ENCODE results near the gene MECR.
"Not testable (repeated sequence)": the region's sequence is repeated elsewhere in the genome, so short reads cannot be mapped to it uniquely, and the experiment has no call there.

Gene MECR

DNA sequence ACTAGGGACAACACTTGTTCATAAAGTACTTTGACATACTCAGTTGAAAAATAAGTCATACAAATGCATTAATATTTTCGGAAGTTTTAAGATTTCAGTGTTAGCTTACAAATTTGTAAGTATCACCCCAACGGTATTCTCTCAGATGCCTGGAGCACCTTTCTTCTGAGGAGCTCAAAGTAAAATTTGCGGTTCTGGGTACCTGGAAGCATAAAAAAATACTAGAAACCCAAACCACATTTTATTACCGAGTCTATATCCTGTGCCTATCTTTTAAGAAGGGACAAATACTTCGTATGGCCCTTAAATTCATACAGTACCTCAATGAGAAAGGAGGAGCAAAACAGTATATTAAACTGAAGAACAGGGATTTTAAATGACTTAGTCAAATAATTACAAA lies 59.2 kb downstream of the MECR start:
- no peak for DNase-seq (ENCODE audit: low read depth in 2 of 3, low spot score in 2 of 3)

DNA sequence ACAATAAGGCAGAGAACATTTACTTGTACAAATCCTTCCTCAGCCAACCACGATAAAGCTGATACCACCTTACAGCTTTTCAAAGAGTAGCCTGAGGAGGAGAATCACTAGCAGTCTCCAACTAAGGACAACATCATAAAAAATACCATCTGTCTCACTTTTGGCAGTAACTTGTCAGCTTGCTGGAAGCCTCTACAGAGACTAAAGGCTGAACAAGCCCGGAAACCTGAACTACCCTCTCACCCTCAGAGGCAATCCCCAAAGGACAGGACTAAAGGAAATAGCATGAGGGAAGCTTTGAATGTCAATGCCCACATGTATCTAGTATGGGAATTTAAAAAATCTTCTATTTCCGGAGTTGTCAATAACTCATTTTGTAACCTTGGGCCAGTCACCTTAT lies 59.6 kb downstream of the MECR start:
- DNase-seq (ENCODE audit: low read depth in 2 of 3, low spot score in 2 of 3) = no peak

DNA sequence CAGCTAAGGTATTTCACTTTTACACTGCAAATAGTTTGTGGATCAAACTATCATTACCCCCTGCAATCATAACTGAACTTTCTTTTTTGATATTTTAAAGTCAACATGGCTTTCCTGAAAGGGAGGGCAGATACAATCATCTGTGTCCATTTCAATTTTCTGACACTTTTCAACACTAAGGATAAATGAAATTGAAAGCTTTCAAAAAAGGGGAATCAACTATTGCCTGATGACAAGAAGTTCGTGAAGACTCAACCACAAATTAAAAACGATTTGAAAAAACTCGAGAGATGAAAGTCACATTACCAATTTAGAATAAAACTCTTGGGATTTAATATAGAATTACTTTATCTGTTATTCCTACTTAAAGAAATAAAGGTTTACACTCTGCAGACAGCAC lies 60.8 kb downstream of the MECR start:
- no peak for DNase-seq (ENCODE audit: low read depth in 2 of 3, low spot score in 2 of 3)

DNA sequence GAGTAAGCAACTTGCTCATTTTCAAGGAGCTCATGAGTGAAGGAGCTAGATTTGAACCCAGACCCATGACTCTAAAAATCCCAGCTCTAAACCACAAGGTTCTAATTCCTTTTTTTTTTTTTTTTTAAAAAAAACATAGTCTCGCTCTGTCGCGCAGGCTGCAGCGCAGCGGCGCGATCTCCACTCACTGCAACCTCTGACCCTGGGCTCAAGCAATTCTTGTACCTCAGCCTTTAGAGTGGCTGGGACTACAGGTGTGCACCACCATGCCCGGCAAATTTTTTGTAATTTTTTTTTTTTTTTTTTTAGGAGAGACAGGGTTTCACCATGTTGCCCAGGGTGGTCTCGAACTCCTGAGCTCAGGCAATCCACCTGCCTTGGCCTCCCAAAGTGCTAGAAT lies 62.8 kb downstream of the MECR start:
- DNase-seq (ENCODE audit: low read depth in 2 of 3, low spot score in 2 of 3) = no peak

DNA sequence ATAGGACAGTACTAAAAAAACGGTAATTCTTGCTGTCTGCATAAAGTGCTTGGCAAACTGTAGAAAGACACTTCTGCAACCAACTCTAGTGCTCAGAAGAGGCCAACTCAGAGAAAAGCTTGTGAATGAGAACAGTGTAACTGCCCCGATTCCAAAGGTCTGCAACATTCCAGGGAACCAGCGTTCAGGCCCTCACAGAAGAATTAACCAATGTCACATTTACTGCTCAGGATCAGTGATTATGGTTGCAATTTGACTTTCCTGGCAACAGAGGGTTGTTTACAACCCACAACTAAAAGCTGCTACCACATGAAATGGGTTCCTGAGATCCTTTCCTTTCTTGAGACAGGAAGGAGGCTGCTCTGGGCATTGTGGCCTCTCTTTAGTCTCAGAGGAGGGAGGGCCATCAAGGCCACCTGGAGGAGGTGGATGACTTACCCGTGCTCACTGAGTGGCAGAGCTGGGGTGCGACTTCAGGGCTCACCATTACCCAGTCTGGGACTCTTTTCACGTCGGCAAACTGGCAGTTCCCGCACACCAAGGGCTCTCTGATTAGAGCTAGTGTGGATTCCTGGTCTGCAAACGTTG lies 64.3 kb downstream of the MECR start:
- DNase-seq (ENCODE audit: low read depth in 2 of 3, low spot score in 2 of 3) = no peak

DNA sequence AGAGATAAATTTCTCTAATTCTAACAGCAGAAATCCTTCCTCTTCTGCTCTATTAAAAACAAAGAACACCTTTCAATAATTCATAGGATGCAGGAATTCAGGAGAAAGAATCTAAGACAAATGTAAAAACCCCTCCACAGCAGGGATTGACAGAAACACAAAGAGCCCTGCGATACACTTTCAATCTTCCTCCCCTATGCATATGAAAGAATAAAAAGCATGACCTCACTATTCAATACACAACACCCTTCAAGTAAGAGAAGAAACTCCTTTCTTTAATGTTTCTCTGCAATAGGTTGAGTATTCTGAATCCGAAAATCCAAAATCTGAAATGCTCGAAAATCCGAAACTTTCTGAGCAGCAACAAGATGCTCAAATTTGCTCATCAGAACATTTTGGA lies 66.1 kb downstream of the MECR start:
- DNase-seq (ENCODE audit: low read depth in 2 of 3, low spot score in 2 of 3) = no peak

DNA sequence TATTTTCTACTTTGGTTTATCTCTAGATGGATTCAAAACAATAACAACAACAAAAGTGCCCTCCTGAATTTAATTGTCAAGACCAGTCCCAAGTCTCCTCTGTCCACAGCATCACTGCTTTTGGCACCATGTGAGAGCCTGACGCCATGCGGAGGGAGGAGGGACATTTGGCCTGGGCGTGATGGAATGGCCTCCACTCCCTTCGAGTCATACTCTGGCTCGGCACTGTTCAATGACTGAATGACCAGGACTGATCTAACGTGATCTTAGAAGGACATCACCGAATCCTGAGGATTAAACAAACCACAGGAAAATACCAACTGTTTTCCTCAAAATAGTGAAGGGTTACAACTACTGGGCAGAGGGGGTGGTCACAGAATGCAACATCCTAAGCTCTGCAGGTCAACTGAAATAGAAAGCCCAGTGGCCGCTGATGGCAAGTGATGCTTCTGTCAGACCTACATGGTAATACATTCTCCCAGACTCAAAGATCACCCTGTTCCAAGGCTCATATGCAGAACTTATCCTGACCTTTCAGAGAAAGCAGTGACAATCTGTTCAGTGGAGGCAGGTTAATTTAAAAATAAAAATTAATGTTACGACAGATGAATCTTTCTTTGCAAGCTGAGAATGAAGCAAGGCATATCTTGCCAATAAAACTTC lies 68.1 kb downstream of the MECR start:
- no peak for DNase-seq (ENCODE audit: low read depth in 2 of 3, low spot score in 2 of 3)

DNA sequence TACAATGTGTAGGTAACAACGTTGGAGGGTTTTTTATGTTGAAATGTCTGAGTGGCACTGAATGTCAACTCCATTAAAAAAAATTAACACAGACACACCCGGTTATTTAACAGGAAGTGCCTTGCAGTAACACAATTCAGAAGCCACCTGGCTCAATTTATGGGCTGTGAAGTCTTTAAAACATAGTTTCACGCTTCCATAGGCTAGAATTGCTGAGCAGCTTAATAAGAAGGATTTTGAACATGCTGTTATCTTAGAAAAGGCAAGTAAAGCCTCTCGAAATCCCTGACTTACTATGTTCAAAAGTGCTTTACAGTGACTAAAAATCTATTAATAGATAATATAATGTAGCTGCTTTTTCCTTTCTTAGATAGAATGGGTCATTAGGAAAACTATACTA lies 68.7 kb downstream of the MECR start:
- DNase-seq (ENCODE audit: low read depth in 2 of 3, low spot score in 2 of 3) = no peak

DNA sequence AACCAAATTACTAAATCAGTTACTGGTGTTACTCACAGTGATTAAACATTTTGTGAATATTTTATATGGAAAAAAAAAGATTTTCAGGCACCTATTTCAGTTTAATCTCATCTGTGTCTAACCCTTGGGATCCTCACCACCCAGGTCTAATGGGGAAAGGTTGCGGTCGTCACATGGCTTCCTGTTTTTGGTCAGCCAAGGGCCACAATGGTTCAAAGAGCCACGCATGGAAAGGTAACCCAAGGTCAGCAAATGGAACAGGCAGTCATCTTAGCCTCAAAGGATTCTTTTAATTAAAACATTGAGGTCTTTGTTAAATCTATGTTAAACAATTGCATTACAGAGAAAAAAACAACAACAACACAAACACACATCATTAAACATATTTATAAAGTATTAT lies 71.0 kb downstream of the MECR start:
- DNase-seq (ENCODE audit: low read depth in 2 of 3, low spot score in 2 of 3) = no peak

DNA sequence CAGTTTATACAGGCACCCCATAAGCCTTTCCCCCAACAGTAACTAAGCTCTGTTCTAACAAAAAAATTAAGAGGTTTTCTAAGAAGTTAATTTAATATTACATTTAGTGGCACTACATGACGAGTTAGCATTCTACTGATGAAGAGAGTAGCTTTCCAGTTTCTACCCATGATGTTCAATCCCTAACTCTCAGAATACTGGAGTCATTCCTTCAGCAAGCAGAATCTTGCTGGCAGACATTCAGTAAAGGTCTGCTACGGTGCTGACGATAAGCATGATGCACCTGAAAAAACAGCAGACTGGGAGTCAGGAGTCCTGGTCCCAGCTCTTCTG lies 73.5 kb downstream of the MECR start:
- DNase-seq (ENCODE audit: low read depth in 2 of 3, low spot score in 2 of 3) = no peak

DNA sequence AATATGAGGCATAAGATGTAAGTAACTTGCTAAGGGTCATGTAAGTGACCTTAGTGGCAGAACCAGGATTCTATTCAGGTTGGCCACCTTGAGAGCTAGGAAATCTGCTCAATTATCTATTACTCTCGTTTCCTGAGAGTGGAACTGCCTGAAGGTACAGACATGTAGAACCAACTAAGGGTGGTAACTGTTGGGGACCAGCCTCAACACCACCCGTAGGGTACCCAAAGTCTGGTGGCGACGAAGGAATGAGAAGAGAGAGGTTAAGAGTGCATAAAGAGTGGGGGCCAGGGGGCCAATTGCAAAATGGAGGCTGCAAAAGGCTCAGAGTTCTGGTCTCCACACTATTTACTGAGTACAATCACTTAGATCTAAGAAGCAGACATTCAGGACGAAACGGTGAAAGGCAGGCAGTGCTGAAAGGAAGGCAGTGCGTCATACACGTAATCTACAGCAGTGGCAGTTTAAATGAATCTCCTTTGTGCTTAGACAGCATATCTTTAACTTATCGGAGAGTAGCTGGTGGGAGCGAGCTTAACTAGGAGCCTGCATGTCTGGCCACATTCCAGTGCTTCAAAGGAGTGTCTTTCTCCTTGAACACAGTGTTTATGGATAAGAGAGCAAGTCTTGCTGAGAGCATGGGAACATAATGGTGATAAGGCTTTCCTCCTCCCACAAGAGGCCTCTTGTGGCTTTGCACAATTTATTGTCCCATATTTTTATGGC lies 74.0 kb downstream of the MECR start:
- DNase-seq (ENCODE audit: low read depth in 2 of 3, low spot score in 2 of 3) = no peak

DNA sequence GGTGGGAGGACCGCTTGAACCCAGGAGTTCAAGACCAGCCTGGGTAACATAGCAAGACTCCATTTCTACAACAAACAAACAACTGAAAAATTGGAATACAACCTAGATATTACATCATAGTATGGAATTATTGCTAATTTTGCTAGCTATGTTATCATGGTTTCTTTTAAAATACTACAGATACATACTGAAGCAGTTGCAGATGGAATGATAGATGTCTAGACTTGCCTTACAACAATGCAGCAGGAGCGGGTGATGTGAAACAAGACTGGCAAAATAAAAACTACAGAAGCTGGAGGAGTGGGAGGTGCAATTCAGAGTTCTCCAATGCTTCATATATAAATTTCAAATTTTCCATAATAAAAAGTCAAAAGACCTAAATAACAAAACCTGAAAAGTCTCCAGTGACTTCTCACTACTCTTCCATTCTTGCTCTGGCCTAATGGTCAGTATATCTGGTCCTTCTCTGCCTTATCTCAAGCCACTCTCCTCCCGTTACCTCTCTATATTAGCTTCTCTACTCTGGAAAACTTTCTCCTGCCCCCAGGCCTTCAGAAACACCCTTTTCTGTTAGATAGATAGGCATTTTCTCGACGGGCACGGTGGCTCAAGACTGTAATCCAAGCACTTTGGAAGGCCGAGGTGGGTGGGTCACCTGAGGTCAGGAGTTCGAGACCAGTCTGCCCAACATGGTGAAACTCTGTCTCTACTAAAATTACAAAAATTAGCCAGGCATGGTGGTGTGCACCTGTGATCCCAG lies 78.5 kb downstream of the MECR start:
- no peak for DNase-seq (ENCODE audit: low read depth in 2 of 3, low spot score in 2 of 3)

DNA sequence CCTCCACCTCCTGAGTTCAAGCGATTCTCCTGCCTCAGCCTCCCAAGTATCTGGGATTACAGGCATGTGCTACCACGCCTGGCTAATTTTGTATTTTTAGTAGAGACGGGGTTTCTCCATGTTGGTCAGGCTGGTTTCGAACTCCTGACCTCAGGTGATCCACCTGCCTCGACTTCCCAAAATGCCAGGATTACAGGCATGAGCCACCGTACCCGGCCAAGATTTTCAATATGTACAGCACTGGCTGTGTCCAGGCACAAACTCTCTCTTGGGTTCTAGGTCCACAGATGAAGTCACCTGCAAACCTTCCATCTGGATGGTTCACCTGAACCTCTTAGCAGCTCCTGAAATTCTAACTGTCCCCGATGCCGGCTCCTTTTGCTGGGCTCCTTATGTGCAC lies 80.4 kb downstream of the MECR start:
- not testable (repeated sequence) for DNase-seq (ENCODE audit: low read depth in 2 of 3, low spot score in 2 of 3)

DNA sequence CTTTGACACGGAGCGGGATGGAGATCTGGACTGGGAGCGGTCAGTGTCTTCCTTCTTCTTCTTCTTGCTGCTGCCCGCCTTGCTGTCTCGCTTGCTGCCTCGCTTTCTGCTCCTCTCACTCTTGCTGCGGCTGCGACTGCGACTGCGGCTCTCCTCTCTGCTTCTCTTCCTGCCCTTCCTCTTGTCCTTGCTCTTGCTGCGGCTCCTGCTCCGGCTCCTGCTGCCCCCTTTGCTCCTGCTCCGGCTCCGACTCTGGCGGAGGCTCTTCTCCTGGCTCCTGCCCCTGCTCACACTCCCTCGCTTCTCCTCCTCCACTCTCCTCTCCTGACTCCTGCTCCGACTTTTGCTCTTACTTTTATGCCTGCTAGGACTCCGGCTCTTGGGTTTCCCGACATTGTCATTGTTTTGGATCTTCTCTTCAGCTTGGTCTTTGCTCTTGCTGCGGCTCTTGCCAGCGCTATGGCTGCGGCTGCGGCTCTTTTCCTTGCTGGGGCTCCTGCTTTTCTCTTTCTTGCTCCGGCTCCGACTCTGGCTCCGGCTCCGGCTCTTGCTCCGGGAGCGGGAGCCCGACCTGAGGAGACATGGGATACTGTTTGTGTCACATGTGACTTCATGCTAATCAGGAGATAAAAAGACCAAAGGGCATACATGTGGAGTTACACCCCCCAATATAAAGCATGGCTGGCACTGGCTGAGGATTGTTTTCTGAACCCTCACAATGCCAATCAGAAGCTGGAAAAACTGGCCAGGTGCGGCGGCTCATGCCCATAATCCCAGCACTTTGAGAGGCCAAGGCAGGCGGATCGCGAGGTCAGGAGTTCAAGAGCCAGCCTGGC lies 81.9 kb downstream of the MECR start:
- no peak for DNase-seq (ENCODE audit: low read depth in 2 of 3, low spot score in 2 of 3)

DNA sequence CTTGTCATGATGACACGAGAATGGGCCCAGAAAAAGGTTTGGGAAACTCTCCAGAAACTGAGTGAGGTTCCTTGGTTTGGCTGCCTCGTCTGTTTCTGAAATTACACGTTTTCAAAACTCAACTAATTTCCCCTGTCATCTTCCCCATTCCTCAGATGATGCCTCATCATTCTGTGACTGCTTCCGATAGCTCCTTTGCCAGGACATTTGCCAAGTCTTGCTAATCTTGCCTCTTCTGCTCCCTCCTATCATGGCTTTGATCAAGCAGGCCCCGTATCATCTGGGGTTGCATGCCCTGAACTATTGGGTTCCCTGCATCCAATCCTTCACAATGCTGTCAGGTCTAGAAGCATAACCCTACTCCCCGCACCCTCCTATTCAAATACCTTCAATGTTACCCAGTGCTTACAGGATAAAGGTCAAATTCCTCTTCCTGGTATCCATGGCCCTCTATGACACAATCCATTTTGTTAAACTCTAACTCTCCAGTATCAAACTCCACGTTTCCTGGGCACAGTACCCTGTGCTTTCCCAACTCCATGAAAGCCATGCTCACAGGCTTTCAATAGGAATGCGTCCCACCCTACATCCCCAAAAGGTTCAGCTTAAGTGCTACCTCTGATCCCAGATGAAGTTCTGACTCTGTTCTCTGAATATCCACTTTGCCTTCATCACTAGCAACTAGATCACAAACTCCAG lies 84.8 kb downstream of the MECR start:
- DNase-seq (ENCODE audit: low read depth in 2 of 3, low spot score in 2 of 3) = no peak

DNA sequence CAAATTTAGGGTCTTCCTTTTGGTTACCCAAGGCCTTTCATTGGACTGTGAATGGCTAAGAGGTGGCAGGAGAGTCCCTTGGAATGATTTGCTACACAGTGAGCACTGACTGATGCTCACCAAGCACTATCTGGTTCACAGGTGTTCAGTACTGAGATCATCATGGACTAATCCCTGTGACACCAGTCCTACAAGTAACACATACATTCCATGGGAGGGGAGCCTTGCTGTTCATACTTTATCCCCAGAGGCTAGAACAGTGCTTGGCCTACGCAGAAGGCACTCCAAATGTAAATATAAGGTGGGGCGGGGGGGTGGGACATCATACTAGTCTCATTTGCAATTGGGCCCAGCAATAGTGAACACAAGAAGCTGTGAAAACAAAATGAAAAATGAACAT lies 86.6 kb downstream of the MECR start:
- no peak for DNase-seq (ENCODE audit: low read depth in 2 of 3, low spot score in 2 of 3)

DNA sequence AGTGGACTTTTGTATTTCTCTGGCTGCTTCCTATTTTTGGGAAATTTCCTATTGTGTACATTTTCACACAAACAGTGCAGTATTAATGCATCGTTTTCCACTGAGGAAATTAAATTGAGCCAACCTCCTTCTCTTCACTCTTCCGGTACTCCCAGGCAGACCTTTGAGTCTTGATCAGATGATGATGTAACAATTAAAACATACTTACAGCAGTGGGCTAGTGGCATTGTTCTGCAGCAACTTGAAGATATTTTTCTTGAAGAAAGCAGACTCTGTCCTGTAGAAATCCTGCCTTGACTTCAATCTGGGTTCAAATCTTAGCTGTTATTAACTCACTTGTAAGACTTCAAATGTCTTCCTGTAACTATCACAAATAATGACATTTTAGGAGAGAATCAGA lies 88.0 kb downstream of the MECR start:
- no peak for DNase-seq (ENCODE audit: low read depth in 2 of 3, low spot score in 2 of 3)
